K562 (cell line): Measurements from ENCODE around the gene ADAM8. TPM values are rescaled to one million over a fixed set of nuclear protein-coding genes. Genes with fewer than 3 reads are reported as not detected.
A peak's percentile ranks its signal among the peaks of the same experiment; 100 is the strongest.

Source experiments
- ATAC-seq: fragments of 200-7000 bp; cut with Tn5 transposase; 3 replicates; pipeline ENCODE4 v1.9.1; 2020; ENCODE audit warnings: moderate library complexity
- BruUV-seq: library from RNA; stranded (reverse); fragments of 400-500 nt; replicated peaks from 2 replicates; lab custom pipeline; 2021; lab: Mats Ljungman, UMichigan
- CTCF ChIA-PET: fragments of 300-600 bp; formaldehyde crosslinking; extraction: SDS; loops from one replicate; lab custom pipeline; 2021; ENCODE audit warnings: low intra/inter-chr PET ratio; lab: Yijun Ruan, JAX
- POLR2A ChIA-PET: fragments of 300-600, 350-650 bp; sonication (Branson Sonifier 250); formaldehyde crosslinking; extraction: SDS; loops from one replicate; lab custom pipeline; 2021; ENCODE audit warnings: antibody characterized with exemption, inconsistent platforms; lab: Yijun Ruan, JAX
- DNase-seq, 4 experiments: peaks; one replicate each; pipeline versions ENCODE4 v3.0.0 to v3.0.0-alpha.2; 2011 to 2018; ENCODE audit warnings: low spot score in 3 of 4, mixed read lengths in 3 of 4; ENCODE audit errors: extremely low read depth in 1 of 4
- FAIRE-seq: peaks from 2 replicates; lab custom pipeline; 2011; peaks lifted over from hg19 to GRCh38; lab: Jason Lieb, UNC
- H2AFZ ChIP-seq: 2 replicates; pipeline ENCODE4 v1.6.0; 2011; ENCODE audit warnings: low read depth, low read length, control low read depth, inconsistent platforms
- H3K27ac ChIP-seq: fragments of 200-600 bp; 3 replicates; pipeline ENCODE4 v1.8.0; 2011; ENCODE audit warnings: low read depth, mild to moderate bottlenecking, control low read depth, inconsistent platforms, low read length, moderate library complexity, mixed read lengths; ENCODE audit errors: extremely low read depth
- H3K27me3 ChIP-seq, 2 experiments: fragments of 300-600 bp in 1 of 2; 2 replicates in 1 of 2; 3 replicates in 1 of 2; pipeline versions ENCODE4 v1.6.0 to v1.8.0; 2011; ENCODE audit warnings: inconsistent platforms in 2 of 2, low read length in 2 of 2, mild to moderate bottlenecking in 1 of 2, mixed read lengths in 1 of 2, moderate library complexity in 1 of 2; ENCODE audit not compliant: control insufficient read depth in 2 of 2, insufficient read depth in 2 of 2
- H3K36me3 ChIP-seq: fragments of 300-600 bp; 3 replicates; pipeline ENCODE4 v1.8.0; 2011; ENCODE audit warnings: mild to moderate bottlenecking, low read length, inconsistent platforms; ENCODE audit not compliant: control insufficient read depth, insufficient read depth
- H3K4me1 ChIP-seq, 2 experiments: fragments of 200-600 bp in 1 of 2; replicated peaks in 1 of 2; 2 replicates in 1 of 2; 3 replicates in 1 of 2; pipeline versions ENCODE4 v1.5.1 to v1.8.0; 2011; ENCODE audit warnings: inconsistent platforms in 2 of 2, low read length in 2 of 2, mild to moderate bottlenecking in 1 of 2, mixed read lengths in 1 of 2, moderate library complexity in 1 of 2; ENCODE audit not compliant: control insufficient read depth in 2 of 2, insufficient read depth in 2 of 2
- H3K4me2 ChIP-seq: 2 replicates; pipeline ENCODE4 v1.6.1; 2011; ENCODE audit warnings: low read length, control low read depth, inconsistent platforms, mixed read lengths; ENCODE audit not compliant: insufficient read depth
- H3K4me3 ChIP-seq: fragments of 200-600 bp; sonication (generic), shearing (Covaris generic); 2 replicates; pipeline ENCODE4 v1.5.1; 2016; ENCODE audit warnings: control low read depth, inconsistent platforms
- H3K79me2 ChIP-seq: fragments of 200-600 bp; 3 replicates; pipeline ENCODE4 v1.8.0; 2011; ENCODE audit warnings: low read length, inconsistent platforms; ENCODE audit not compliant: control insufficient read depth, insufficient read depth
- H3K9ac ChIP-seq, 2 experiments: 2 replicates each; pipeline versions ENCODE4 v1.6.0 to v1.6.1; 2011; ENCODE audit warnings: low read depth in 2 of 2, low read length in 2 of 2, control low read depth in 1 of 2, inconsistent platforms in 1 of 2, mild to moderate bottlenecking in 1 of 2, mixed read lengths in 1 of 2; ENCODE audit not compliant: insufficient read depth in 1 of 2
- H3K9me1 ChIP-seq: one replicate; pipeline ENCODE4 v1.6.0; 2011; ENCODE audit warnings: inconsistent platforms, mild to moderate bottlenecking, low read length, moderate library complexity; ENCODE audit not compliant: control insufficient read depth, insufficient read depth
- H3K9me3 ChIP-seq: replicated peaks from 2 replicates; pipeline ENCODE4 v1.5.1; 2011; ENCODE audit warnings: low read depth, low read length, inconsistent platforms; ENCODE audit not compliant: control insufficient read depth, insufficient read depth
- H4K20me1 ChIP-seq: replicated peaks from 2 replicates; pipeline ENCODE4 v1.6.1; 2011; ENCODE audit warnings: low read length, inconsistent platforms, mixed read lengths; ENCODE audit not compliant: control insufficient read depth, insufficient read depth
- BACH1 ChIP-seq: fragments of 200-800 bp; sonication (Bioruptor generic); IDR thresholded peaks from 2 replicates; pipeline ENCODE4 v1.6.1; 2016; ENCODE audit warnings: missing genetic modification characterization, missing compliant biosample characterization
- BCLAF1 ChIP-seq, 2 experiments: fragments of 450-650 bp in 1 of 2; IDR thresholded peaks; 2 replicates each; pipeline ENCODE4 v1.6.1; 2011 to 2017; ENCODE audit warnings: low read depth in 2 of 2, antibody characterized with exemption in 1 of 2, borderline replicate concordance in 1 of 2, low read length in 1 of 2, mild to moderate bottlenecking in 1 of 2, mixed read lengths in 1 of 2; ENCODE audit not compliant: control insufficient read depth in 1 of 2
- DIDO1 ChIP-seq: fragments of 450-650 bp; IDR thresholded peaks from 2 replicates; pipeline ENCODE4 v1.6.1; 2016; ENCODE audit warnings: low read depth, missing biosample characterization, missing genetic modification characterization
- FIP1L1 ChIP-seq: fragments of 200-400 bp; formaldehyde crosslinking; IDR thresholded peaks from 2 replicates; pipeline ENCODE4 v1.6.1; 2018; ENCODE audit warnings: mild to moderate bottlenecking, low read depth, low read length; ENCODE audit not compliant: poor library complexity, severe bottlenecking
- JUNB ChIP-seq: fragments of 450-650 bp; formaldehyde crosslinking; conservative IDR thresholded peaks from 2 replicates; pipeline ENCODE4 v1.4.0; 2020; ENCODE audit warnings: mild to moderate bottlenecking
- MBD2 ChIP-seq: sonication (generic); IDR thresholded peaks from 2 replicates; pipeline ENCODE4 v1.6.1; 2016; ENCODE audit warnings: low read depth, borderline replicate concordance
- MCM3 ChIP-seq: fragments of 450-650 bp; IDR thresholded peaks from 2 replicates; pipeline ENCODE4 v1.6.1; 2016
- NCOR1 ChIP-seq: fragments of 450-650 bp; IDR thresholded peaks from 2 replicates; pipeline ENCODE4 v1.6.1; 2016; ENCODE audit warnings: mild to moderate bottlenecking, moderate library complexity
- NFATC3 ChIP-seq: fragments of 450-650 bp; IDR thresholded peaks from 2 replicates; pipeline ENCODE4 v1.6.1; 2017; ENCODE audit warnings: mild to moderate bottlenecking
- NR1H2 ChIP-seq: sonication (generic); formaldehyde crosslinking; IDR thresholded peaks from 2 replicates; pipeline ENCODE4 v1.4.0; 2020; ENCODE audit warnings: mild to moderate bottlenecking, missing genetic modification reagents
- SIX5 ChIP-seq, 2 experiments: IDR thresholded peaks; 2 replicates each; pipeline ENCODE4 v1.6.1; 2011; ENCODE audit warnings: low read length in 2 of 2, borderline replicate concordance in 1 of 2, low read depth in 1 of 2, mild to moderate bottlenecking in 1 of 2, moderate library complexity in 1 of 2; ENCODE audit not compliant: insufficient read depth in 1 of 2
- SP2 ChIP-seq: IDR thresholded peaks from 2 replicates; pipeline ENCODE4 v1.6.1; 2011; ENCODE audit warnings: mild to moderate bottlenecking, low read depth, low read length, moderate library complexity; ENCODE audit not compliant: poor library complexity, severe bottlenecking; ENCODE audit errors: extremely low read depth
- SREBF1 ChIP-seq: fragments of 150-350 bp; IDR thresholded peaks from 2 replicates; pipeline ENCODE4 v1.6.1; 2014; ENCODE audit warnings: antibody characterized with exemption, low read depth, low read length, borderline replicate concordance
- ZBTB49 ChIP-seq: sonication (generic); formaldehyde crosslinking; IDR thresholded peaks from 2 replicates; pipeline ENCODE4 v1.8.0; 2022; ENCODE audit warnings: missing genetic modification reagents, mild to moderate bottlenecking, borderline replicate concordance
- ZKSCAN8 ChIP-seq: fragments of 200-800 bp; sonication (Bioruptor generic); IDR thresholded peaks from 2 replicates; pipeline ENCODE4 v1.6.1; 2016; ENCODE audit warnings: missing genetic modification characterization, missing compliant biosample characterization
- ZNF134 ChIP-seq: fragments of 250-450 bp; sonication (Bioruptor Pico); conservative IDR thresholded peaks from 2 replicates; pipeline ENCODE4 v1.4.0; 2020
- ZNF165 ChIP-seq: fragments of 250-450 bp; sonication (Bioruptor Pico); IDR thresholded peaks from 2 replicates; pipeline ENCODE4 v1.4.0; 2020; ENCODE audit warnings: borderline replicate concordance
- WGBS: fragments of 100-300 bp; shearing (Covaris generic); methylation state at CpG from one replicate; pipeline ENCODE4 v1.1.6; 2016; ENCODE audit warnings: low coverage, mixed read lengths; ENCODE audit not compliant: insufficient coverage; ENCODE audit errors: missing lambda C conversion rate; 5-methylcytosine and 5-hydroxymethylcytosine counted together
- in situ Hi-C: fragments of 300-500 bp; cut with MboI; formaldehyde crosslinking; loops from 4 replicates; pipeline ENCODE4 v1.15.0; 2018; ENCODE audit warnings: inconsistent platforms, mixed read lengths
- intact Hi-C: fragments of 100-400 bp; cut with micrococcal nuclease; formaldehyde crosslinking; loops from 2 replicates; pipeline ENCODE4 v1.14.2; 2022
- polyA plus RNA-seq, 8 experiments: library from polyadenylated mRNA; depleted of rRNA in 4 of 8; stranded (reverse) in 5 of 8; unstranded in 3 of 8; fragments of >200 nt; fragmentation: Nextera tagmentation in 2 of 8; fragmentation: Illumina TruSeq in 1 of 8; extraction: Ambion mirVana in 2 of 8; extraction: Trizol in 1 of 8; gene quantifications; 2 replicates each; pipeline versions ENCODE4 v1.2.1 to v1.2.3, GENCODE V29; 2011 to 2014; ENCODE audit warnings: inconsistent platforms in 1 of 8, missing spikeins in 1 of 8
- total RNA-seq, 7 experiments: library from RNA; depleted of rRNA in 6 of 7; stranded (reverse); fragments of >200 nt in 6 of 7; fragmentation: Illumina TruSeq in 2 of 7; extraction: Trizol in 2 of 7; gene quantifications; 2 replicates each; pipeline versions ENCODE4 v1.2.1 to v1.2.3, GENCODE V29; 2011 to 2021; ENCODE audit warnings: low replicate concordance in 1 of 7

ADAM8 gene
- total and polyA plus RNA-seq, 9 of the 15 experiments (the other 6 are each of a cell fraction or from before 2014, with no cell fraction given), result 0.07 to 7.0 (median 1.1) TPM

- Histone ChIP-seq H3K4me2 (no peak overlapping the region), H3K36me3 (peaks cover 37% of the 10 kb centered on the region; the same call in 2 of the 3 replicates), H3K9ac (peak overlapping the region in 1 of 2 experiments; percentile 78; a peak in 1 of 4 replicates), H3K9me3 (no peaks in the 10 kb centered on the region), H3K27ac (no peak overlapping the region), H3K27me3 (no peaks in the 10 kb centered on the region), H4K20me1 (no peaks in the 10 kb centered on the region), H3K9me1 (no peaks in the 10 kb centered on the region), H3K79me2 (peaks cover 10% of the 10 kb centered on the region), H3K4me3 (no peak overlapping the region), H3K4me1 (peaks cover 2 to 31% of the 10 kb centered on the region in 2 experiments; a peak in 4 of 5 replicates), H2AFZ (no peak overlapping the region)
- intact Hi-C loops, result loop anchor here (2.0 kb wide), 1 partner anchor 66 kb away; no protein-coding TSS in a partner anchor
- ChIA-PET CTCF (no interaction called here), POLR2A (interaction anchor here (0.7 kb wide), 1 partner anchor 48 kb away, joined by 4 read pairs; no protein-coding TSS in a partner anchor)
- DNase-seq (no peak), ATAC-seq (no peak), FAIRE-seq (no peak)
- 100% methylated on average over 1 of the region's 4 CpGs for WGBS
- in situ Hi-C loops, result no loop called here
- no TSS peak for BruUV-seq
- TF ChIP-seq SIX5 (IDR thresholded peaks at IDR 0.05; ENCODE audit: borderline replicate concordance in 1 of 2, insufficient read depth in 1 of 2, low read depth in 1 of 2, low read length in 2 of 2) (no peak), FIP1L1 (no peak), DIDO1 (tag) (no peak), JUNB (no peak), SREBF1 (no peak), ZNF134 (no peak), MCM3 (no peak), BACH1 (no peak), MBD2 (no peak), ZBTB49 (CRISPR knock-in tag) (no peak), BCLAF1 (IDR thresholded peaks at IDR 0.05; ENCODE audit: borderline replicate concordance in 1 of 2, control insufficient read depth in 1 of 2, low read depth in 2 of 2, low read length in 1 of 2) (no peak), ZKSCAN8 (CRISPR knock-in tag) (no peak), SP2 (no peak), NR1H2 (CRISPR knock-in tag) (no peak), ZNF165 (no peak), NFATC3 (no peak), NCOR1 (no peak)
These were observed 36.5 kb upstream of the ADAM8 start for GRCh38 chr10:133313192-133313591.
